ENCODE measurements around the gene TMEM63C.

The TMEM63C gene

DNA sequence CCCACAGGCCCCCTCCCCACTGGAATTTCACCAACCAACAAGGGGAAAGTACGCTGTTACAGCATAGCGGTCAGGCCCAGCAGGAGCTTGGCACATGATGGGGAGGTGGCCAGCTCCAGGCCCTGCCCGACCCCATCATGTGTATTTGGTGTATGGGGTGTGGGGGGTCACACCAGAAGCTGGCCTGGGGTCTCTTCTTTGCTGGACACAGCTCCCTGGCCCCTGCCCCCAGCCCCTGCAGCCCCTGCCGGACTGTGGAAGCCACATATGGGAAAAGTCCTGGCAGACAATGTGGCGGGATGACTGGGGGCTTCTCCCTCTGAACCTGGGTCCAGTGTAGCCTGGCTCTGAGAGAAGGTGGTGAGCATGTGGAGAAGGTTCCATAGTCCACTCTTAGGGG is 77.0 kb downstream of the TMEM63C start:
- DNase-seq, result no peak

DNA sequence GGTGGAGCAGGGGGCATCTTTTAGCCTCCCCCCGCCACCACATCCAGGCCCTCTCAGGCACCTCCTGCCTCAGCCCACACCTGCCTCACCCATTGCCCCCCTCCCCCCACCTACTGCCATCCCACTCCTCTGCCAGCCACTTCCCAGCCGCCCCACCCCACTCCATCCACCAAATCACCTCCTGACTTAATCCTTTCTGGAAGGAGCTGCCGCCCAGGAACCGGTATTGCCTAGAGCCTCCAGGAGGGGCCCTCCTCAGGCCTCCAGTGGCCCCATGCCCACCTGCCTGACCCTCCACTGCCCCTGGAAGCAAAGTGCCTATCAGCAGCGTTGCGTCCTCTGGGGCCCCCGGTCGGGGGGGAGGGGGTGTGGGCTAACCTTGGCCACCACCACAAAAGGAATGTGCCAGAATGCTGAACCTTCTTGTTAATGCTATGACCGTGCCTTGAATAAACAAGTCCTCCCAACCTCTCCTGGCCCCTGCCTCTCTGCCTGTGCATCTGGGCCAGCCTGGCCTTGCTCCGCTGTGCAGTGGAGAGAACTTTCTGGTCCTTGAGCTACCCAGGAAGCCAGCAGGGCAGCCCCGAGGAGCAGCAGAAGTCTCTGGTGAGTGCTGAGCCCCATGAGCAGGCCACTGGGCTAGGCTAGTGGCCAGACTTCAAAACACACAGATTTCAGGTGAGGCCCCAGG is 77.6 kb downstream of the TMEM63C start:
- no peak for DNase-seq

DNA sequence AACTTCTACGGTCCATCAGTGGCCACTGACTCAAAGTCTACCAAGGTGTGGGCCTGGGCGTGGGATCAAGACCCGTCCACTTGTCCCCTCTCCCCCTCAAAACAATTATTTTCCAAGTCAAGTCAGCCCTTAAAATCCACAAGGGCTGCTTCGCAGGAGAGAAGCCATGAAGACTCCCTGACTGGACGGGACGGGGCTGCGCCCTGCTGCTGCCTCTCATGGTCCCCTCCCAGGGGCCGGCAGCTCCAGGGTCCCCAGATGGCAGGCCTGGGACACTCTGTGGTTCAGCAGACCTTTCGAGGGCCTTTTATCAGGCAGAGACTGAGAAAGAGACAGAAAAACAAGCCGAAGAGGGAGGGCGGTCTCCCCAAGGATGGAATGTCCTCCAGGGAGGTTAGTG is 78.6 kb downstream of the TMEM63C start:
- DNase-seq, result no peak

DNA sequence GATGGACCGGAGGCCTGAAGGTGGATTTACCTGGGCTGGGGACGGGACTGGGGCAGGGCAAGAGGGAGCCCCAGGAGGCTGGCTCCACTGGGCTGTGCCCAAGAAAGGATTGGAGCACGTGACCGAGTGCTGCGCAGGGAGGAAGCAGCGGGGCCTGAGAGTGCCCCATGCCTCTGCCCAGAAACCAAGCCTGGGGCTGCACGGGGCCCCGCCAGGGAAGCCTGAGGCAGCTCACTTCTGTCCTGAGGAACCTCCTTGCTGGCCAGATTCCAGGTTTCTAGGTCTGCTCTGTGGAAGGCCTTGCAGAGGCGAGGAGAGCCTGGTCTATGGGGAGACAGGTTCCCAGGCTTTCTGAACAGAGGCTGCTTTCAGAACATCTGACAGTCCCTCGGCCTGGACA is 79.0 kb downstream of the TMEM63C start:
- no peak for DNase-seq

DNA sequence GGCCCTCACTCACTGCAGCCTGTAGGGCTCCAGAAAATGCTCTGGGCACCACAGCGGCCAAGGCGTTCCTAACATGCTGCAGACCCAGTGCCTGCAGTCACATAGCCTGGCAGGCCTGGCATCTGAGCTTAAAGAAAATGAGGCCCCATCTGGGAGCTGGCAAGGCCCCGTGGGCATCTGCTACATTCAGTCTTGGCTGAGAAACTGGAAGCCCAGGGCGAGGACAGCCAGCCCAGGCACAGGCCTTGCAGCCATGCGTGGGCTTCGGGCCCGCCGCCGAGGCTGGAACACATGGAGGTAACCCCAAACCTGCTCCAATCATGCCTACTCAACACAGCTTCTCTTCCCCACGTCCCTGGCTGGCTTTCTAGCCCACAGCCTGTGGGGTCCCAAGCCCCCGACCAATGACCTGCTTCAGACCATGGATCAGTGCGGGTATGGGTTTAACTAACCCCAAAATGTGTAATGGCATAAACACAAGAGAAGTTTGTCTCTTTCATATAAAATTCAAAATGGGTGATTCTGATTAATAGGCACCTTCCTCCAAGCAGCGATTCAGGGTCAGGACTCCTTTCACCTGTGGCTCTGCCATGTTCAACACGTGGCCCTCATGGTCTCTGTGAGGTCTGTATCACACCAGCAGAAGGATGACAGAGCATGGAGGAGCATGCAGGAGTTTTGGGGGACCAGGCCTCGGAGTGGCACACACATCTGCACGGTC is 83.0 kb downstream of the TMEM63C start:
- no peak for DNase-seq

DNA sequence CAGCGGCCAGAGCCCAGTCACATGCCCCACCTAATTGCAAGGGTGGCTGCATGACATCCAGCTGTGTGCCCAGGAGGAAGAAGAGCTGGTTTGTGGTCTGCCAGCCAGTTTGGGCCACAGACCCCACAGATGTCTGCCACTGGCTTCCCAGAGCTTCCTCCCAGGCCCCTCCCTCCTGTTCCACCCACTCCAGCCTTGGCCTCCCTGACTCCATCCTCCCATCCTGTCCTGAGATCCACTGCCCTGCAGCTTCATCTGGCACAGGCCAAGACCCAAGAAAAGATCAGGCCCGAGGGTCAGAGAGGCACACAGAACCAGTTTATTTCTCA is 83.6 kb downstream of the TMEM63C start:
- no peak for DNase-seq

DNA sequence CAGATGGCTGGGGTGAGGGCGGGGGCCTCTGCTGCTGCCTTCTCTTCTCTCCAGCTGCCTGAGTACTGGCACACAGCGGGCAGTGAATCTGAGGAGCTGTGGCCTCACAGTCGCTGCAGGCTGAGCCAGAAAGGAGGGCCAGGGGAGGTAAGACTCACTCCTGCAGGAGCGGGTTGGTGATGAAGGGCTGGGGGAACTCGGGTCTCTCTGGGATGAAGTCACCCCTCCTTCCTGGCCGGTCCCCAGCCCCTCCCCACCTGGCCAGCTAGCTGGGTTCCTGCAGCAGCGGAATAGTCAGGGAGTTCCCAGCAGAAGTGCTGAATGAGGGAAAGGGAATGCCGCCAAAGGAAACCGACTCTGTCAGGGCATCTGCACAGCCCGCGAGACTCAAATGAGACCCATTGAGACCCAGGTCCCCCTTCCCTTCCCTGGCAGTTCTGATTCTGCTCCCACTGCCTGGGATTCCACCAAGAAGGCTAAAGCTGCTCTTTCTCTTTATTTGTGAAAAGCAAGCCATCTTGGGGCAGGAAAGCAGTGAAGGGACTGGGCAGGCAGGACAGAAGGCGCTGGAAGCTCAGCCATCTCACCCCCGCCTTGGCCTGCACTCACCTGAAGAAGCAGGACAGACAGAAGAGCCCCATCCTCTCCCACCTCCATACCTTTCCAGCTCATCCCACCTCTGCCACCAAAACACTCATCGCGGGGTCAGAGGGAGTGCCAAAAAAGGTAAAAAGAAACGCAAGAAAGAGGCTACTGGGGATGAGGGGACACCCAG is 84.2 kb downstream of the TMEM63C start:
- DNase-seq, result no peak

DNA sequence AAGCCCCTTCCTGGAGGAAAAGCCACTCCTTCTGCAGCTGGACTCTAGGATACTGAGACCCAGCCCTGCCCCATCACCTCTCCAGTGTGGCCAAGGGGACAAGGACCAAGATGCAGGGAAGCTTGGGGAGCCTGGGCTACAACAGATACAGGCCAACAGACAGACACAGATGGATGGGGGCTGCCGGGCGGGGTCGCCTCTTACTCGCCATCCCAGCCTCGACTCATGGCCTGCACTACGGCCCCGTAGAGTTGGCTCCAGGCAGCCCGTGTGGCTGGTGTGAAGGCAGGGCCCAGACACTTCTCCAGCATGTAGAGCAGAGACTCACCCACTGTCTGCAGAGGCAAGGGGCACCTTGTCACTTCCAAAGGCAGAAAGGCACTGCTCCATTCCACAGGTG is 84.7 kb downstream of the TMEM63C start:
- no peak for DNase-seq

DNA sequence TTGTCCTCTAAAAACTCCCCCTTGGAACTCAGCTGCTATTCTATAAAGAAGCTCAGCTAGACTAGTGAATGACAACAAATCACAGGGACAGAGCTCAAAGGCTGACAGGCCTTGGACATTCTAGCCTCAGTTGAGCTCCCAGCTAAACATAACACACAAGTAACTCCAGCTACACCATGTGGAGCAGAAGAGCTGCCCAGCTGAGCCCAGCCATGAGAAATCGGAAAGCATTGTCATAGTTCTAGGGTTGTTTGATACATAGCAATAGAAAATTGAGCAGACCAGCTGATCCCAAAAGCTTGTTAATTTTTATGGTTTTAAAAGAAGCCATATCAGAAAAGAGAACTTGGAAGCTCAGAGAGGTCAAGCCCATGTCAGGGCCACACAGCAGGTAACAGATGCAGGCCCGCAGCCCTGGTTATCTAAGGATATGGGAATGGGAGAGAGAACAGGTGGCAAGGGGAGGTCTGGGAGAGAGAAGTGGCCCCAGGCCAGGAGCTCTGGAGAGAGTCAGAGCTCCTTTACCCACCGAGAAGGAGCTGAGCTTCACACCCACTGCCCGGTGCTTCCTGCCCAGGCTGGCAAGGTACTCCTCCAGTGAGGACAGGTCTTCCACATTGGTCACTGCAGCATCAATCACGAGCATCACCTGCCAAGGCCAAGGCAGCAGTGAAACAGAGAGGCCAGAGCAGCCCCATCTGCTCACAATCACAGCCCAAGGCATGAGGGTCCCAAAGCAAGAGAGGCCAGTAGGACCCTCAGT is 86.5 kb downstream of the TMEM63C start:
- no peak for DNase-seq

DNA sequence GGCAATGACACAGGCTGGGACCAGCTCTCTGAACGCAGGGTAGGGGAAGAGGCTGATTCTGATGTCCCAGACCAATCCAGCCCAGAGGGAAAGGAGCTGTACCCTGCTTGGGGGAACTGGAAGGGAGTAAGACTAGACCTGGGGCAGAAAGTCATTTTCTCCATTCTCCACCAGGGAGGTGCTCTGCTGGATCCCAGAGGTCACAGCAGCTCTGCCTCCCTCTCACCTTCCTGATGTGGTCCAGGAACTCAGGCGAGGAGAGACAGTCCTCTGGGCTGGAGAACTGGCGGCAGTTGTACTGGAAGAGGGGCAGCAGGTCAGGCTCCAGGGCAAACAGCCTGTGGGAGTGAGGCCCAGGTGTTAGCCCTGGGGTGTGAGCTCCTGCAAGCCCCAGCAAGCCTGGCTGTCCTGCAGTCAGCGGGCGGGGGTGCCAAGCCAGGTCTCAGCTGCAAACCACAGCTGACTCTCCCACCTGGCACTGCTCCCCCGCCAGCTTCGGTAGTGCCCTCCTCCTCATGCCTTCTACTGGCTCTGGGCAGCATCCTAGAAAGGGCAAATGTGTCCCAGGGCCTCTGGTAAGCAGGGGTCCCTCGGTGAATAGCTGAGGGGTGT is 87.5 kb downstream of the TMEM63C start:
- no peak for DNase-seq

DNA sequence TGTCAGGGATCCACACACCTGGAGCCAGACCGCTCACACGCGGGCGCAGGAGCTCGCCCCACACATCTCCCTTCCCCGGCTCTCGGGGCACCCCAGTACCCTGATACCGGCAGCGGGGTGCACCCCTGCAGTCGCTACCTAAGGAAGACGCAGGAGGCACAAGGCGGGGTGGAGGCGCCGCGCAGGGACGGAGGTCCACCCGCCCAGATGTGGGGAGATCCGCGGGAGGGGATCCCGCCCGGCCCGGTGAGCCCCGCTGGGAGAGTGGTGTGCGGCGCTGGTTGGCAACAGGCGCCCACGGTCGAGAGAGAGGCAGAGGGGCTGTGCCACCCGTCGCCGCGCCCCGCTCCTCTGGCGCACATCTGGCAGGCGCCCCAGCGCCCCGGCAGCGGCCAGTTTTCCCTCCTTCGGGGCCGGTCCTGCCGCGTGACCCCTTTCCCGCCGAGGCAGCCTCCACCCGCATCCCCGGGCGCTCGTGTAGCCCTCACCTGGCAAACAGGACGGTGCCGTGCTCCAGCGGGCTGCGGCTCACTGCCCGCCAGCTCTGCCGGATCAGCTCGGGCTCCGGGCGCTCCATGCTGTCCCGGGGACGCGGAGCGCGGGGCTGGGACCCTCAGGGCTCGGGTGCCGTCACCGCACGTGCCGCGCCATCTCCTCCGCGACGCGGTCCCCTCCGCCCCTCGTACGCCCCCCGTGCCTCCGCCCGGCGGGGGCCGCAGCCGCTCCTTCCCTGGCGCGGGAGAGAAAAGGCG is 88.9 kb downstream of the TMEM63C start:
- no peak for DNase-seq

DNA sequence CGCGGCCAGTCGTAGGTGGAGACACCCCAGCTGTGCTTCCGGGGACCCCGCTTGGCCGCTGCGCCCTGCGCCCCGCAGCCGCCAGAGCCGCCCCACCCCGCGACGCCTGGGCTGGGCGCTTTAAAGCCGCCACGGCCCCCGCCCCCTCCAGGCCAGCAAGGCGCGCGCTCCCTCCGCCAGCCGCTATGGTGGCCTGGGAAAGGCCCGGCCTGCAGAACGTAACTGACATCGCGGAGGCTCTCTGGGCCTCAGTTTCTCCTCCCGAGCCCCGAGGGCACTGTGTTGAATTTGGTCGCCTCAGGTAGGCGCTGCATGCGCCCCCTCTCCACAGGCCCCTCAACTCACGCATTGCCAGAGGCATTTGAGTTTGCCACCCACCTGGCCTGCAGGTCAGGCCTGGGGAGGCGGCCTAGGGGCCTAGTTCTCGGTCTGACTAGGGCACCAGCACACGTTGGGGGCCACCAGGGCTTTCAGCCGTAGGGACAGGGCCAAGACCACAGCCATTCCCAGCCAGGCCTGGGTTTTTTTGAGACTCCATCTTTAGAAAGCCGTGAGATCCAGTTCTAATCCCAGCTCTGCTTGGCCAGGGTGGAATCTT is 89.6 kb downstream of the TMEM63C start, which contains the start of gene NGB:
Gene NGB, minus strand, starts transcription at position 94 of the 598 bp plus-strand sequence. CDS start 269 bp downstream, outside the sequence.
- DNase-seq, result no peak

DNA sequence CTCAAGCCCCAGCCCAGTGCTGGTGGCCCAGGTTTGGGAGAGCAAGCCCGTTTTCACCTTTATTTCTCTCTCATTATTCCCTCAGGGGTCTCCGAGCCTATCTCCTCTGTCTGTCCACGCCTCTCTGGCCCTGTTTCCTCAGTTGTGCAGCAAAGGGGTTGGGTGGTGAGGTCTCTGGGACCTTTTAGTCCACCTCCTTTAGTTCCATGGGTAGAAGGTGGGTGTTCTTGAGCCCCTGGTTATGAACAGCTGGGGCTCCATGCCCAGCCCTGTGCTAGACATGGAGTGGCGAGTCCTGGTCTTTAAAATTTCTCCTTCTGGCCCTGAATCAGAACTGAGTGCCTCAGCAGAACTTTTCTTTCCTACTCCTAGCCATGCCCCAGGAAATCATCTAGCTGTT is 90.7 kb downstream of the TMEM63C start:
- DNase-seq, result no peak

DNA sequence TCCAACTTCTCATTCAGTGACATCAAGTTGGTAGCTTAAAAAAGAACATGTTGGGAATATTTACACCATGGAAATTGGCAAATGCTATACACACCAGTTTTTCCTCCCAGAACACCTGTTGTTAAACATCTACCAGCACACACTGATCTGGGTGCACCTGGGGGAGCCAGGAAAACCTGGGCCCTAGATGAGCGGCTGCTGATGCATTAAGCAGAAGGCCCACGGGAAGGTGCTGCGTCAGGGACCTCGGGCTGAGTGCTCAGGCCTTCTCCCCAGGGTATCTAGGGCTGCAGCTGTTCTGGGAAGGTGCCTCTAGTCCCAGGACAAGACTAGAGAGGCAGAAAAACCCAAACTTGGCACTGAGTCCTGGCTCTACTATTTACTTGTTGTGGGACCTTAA is 92.2 kb downstream of the TMEM63C start:
- no peak for DNase-seq

DNA sequence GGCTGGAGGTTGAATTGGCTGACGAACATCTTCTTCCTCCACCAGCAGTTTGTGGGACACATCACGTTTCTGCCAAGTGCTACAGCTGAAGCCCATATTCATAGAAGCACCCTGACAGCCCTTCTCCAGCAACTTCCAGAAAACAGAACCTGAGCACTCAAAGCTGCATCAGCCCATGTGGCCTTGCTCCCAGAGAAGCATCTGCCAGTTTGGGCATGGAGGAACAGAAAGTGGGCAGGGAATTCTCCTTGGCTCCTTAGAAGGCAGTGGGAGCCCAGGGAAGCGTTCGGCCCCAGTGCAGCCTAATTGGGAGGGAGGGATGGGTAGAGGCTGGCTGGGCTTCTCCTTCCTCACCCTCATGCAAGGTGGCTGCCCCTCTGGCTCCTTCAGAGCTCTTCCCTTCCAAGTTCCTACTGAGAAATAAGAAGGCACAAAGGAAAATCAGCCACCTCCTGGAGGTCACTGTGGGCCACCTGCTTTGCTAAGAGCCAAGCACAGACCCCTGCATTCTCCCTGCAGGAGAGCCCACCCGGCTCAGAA is 93.5 kb downstream of the TMEM63C start:
- no peak for DNase-seq

DNA sequence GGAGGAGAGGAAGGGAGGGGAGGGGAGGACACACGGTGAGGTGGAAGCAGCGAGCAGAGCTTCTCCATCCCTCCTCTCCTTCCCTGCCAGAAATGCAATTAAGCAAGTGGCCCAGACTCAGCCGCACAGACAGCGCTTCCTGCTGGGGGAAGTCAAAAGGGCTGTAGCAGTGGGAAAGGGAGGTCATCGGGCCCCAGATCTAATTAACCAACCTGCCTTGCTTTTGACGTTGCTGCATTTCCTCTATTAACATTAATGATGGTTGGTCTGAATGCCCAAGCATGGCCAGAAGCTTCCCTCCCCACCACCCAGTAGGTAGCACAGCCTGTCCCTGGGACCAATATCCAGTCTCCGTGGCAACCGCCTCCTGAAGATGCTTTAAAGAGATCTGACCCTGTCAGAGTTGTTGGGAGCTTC is 94.0 kb downstream of the TMEM63C start:
- DNase-seq, result no peak

DNA sequence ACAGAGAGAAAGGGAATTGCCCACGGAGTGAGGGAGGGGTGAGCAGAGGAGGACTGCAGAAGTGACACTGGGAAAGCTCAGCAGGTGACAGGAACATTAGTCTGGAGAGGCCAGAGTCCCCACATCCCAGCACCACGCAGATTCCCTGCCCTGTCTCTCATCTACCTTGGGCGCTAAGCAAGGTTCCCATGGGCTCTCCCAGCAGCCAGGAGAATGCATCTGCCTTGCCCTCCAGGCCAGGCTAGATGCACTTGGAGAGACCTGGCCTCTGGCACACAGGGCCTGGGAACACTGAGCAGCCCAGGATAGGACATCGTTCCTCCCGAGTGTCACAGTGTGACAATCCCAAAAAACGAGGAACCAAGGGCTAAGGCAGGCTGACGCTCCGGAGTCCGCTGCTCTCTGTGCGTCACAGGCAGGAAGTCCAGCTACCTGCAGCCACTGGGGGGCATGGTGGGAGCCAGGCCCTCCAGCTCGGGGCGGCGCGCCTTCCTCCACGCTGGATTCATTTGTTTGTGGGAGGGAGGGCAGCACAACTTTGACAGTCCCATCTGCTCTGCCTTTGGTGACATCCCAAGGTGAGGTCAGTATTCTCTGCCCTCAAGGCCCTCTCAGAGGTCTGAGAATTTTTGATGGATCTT is 94.8 kb downstream of the TMEM63C start:
- DNase-seq, result no peak

DNA sequence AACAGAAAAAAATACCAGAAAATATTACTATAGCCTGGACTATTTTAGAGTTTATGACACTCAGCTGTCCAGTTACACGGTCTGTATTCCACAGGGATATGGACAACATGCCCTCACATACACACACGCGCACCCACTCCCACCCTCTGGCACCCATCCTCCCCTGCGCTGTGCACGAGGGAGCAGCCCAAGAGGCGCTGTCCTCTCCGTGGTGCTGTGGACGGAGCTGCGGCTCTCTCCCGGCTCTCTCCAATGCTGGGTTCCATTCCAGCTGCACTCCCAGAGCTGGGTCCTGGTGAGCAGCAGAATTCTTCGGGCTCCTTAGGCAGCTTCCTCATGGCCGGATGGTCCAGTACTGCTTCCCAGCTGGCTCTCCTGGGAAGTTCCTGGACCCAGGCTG is 95.4 kb downstream of the TMEM63C start:
- no peak for DNase-seq

DNA sequence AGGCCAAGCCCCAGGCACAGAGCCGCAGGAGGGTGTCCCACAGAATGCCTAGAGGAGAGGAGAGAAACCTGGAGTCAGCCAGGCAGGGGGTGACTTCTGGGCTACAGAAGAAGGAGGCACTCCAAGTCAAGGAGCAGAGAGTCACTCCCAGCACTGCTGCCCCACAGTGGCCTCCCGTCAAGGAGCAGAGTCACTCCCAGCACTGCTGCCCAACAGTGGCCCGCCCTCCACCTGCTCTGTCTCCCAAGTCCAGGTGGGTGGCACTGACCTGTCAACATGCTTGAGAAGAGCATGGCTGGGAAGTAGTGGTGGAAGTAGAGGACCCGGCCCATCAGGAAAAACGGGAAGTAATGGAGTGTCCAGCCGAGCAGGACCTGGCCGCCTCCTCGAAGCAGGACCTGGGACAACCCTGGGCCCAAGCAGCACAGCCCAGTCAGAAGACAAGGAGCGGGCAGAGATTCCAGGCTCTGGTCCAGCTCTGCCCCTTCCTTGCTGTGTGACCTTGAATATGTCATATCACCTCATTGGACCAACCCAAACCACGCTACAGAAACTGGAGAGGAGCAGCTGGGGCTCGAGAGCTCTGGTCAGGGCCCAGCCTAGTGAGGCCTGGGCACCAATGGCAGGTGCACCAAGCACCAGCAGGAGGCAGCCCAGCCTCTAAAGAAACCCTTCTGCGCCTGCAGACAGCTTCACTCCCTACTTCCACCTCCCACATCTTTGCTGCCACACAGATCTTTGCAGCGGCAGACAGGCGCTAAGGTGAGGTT is 97.0 kb downstream of the TMEM63C start:
- DNase-seq, result no peak

DNA sequence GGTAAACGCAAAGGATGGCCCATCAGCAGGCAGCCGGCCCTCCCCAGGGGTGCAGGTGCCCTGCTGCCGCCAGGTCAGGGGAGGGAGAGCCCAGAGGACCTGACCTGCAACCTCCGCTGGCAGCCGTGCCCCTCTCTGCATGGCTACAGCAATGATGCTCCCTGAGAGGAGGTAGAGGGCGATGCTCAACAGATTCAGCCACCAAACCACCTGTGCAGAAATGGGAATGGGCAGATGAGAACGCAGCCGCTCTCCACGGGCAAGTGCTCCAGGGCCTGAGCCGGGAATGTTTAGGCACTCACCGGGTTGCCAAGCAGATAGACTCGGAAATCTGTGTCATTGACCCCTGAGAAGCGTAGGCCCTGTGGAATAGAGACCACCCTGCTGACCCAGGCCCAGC is 98.1 kb downstream of the TMEM63C start:
- no peak for DNase-seq
